Measurements from ENCODE around the gene CCDC27.
A peak's percentile ranks its signal among the peaks of the same experiment; 100 is the strongest.

Gene CCDC27

DNA sequence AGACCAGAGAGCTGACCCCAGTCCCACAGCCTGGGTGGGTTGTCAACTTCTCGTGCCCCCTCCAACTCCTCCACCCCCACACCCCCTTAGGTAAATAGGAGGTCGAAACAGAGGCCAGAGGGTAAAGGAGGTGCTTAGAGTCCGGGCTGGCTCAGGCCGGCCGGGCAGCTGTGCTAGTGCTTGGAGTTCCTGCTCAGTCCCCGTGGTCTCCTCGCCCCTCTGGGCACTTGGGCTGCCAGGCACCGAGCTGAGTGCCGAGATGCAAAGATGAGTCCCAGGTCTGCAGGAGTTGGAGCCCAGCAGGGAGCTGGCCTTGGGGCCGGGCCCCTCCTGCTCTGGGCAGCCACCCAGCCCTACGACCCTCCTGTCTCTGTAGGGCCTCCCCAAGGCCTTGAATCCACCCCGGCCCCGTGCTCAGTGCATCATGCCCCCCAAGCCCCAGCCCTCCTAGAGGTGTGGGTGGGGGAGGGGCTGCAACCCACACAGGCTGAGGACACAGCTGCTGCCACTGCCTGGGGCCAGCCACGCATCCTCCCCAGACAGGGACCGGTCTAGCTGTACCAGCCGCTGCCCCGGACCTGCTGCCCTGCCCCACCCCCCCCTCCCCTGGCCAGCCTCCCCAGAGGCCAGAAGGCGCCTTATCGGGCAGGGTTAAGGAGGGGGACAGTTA is 22.2 kb downstream of the CCDC27 start:
- no peak for DNase-seq (ENCODE audit: low read depth in 2 of 3, low spot score in 1 of 3)

- DNase-seq (ENCODE audit: low read depth in 2 of 3, low spot score in 1 of 3): no peak
These were observed 22.8 kb downstream of the CCDC27 start for GRCh38 chr1:3774946-3775489.

GRCh38 chr1:3775490-3776230 is 23.4 kb downstream of the CCDC27 start:
- peak; percentile 21 to 46 (median 42) for DNase-seq (ENCODE audit: low read depth in 2 of 3, low spot score in 1 of 3)

DNA sequence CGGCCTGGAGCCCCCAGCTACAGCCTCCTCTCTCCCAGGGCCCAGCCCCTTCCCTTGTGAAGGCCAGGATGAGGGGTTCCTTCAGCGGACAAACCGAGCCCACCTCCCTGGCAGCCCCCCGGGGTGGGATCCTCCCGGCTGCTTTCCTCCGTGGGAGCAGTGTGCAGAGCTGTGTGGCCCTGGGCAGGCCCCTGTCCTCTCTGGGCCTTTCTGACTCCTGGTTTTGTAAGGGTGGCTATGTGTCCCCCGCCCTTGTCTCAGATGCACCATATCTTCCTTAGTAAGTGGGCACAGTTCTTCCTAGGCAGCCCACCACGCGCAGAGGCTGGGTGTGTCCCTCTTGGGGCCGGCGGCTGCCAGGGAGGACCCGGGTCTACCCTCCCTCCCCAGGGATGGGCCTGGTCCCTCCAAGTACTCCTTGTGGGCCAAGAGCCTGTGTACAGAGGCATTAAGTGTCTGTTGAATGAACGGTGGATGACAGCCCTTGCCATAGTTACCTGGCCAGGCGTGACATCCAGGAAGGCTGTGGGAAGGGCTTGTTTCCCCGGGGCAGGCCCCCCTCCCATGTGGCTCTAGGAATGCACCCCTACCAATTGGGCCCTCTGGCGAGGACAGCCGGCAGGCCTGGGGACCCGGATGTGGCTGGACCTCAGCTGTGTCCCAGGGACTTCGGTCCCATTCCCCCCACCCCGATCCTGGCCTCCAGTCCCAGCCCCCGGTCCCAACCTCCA is 24.1 kb downstream of the CCDC27 start:
- DNase-seq (ENCODE audit: low read depth in 2 of 3, low spot score in 1 of 3): no peak

DNA sequence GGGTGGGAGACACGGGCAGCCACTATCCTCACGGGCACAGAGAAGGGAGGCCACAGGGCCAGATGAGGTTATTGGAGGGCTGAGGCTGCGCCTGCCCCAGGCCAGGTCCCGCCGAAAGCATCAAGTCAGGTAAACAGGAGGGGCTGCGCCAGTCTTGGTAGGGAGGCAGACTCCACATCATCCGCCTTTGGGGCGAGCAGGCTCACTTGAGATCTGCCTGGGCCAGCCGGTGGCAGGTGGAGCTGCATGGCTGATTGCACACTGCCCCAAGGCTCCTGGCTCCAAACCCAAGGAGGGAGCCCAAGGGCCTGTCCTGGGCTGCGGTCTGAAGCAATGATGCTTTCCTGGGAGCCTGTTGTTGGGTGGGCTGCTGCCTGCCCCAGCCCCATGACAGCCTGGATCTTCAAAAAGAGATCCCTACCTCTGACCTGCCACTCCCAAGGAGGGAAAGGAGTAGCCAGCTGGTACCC is 24.9 kb downstream of the CCDC27 start:
- DNase-seq (ENCODE audit: low read depth in 2 of 3, low spot score in 1 of 3): no peak

- DNase-seq (ENCODE audit: low read depth in 2 of 3, low spot score in 1 of 3): no peak
These were observed 25.7 kb downstream of the CCDC27 start for GRCh38 chr1:3777647-3778589.

DNA sequence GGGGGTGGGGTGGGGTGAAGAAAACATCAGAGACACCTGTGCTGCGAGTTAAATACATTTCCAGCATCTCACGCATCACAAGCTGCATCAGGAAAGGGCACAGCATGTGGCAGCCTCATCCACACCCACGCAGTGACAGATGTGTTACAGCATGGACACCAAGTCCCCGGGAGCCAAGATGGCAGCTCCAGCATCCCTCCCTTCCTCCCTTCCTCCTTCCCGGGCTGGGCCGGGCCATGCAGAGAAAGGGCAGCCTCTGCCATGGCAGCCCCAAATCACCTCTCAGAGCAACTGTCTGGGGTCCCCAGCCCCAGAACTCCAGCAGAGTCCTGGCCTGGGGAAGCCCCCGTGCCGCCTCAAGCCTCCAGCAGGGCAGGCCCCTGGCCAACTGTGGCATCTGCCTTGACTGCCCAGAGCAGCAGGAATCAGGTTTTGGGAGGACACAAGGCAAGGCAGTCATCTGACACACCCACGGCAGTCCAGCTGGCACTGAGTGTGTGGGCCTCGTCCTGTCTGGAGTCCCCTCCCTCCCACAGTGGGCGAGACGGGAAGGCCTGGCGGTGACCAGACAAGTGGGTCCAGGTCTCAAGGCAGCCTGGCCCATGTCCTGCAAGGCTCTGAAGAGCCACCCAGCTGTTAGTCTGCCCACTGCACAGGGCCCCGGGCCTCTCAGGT is 26.5 kb downstream of the CCDC27 start:
- DNase-seq (ENCODE audit: low read depth in 2 of 3, low spot score in 1 of 3): no peak

DNA sequence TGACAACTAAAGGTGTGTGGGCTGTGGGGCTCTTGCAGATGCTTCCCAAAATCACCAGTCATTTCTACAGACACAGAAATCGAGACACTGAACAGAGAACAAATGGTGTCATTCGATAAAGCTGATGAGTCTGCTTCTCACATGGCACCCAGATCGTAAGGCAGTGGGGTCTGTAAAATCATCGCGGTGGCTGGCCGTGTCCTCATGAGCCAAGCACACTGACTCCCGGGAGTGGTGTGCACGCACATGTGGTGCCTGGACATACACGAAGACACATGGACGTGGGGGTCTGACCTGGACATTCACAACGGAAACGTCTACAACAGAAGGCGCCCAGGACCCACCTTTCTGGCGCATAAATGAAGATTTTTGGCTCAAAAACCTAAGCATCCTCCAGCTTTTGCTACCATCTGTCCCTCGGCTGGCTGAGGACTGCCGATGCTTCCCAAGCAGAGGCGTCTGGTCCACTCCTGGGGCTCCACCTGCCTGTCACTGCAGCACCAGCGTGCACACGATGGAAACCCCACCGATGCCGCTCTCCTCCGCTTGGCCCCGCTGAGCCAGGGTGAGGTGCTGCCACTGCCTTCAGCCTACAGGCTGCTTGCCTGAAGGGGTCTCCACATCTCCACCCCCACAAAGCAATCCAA is 27.1 kb downstream of the CCDC27 start:
- no peak for DNase-seq (ENCODE audit: low read depth in 2 of 3, low spot score in 1 of 3)

GRCh38 chr1:3779912-3780416 is 27.7 kb downstream of the CCDC27 start:
- DNase-seq (ENCODE audit: low read depth in 2 of 3, low spot score in 1 of 3): no peak

DNA sequence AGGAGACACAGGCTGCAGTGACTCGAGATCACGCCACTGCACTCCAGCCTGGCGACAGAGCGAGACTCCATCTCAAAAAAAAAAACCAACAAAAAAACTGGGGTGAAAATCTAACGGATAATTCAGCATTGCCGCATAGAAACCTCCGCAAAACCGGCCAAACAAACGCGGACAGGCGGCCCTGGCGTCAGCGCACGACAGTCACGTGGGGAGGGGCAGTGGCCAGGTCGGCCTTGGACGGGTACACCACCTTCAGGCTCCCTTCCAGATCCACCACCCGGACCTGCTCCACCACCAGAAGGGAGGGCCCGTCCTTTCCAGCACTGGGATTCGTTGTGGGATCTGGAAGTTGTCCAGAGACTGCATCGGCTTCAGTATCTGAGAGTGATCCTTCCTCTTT is 28.7 kb downstream of the CCDC27 start:
- no peak for DNase-seq (ENCODE audit: low read depth in 2 of 3, low spot score in 1 of 3)

DNA sequence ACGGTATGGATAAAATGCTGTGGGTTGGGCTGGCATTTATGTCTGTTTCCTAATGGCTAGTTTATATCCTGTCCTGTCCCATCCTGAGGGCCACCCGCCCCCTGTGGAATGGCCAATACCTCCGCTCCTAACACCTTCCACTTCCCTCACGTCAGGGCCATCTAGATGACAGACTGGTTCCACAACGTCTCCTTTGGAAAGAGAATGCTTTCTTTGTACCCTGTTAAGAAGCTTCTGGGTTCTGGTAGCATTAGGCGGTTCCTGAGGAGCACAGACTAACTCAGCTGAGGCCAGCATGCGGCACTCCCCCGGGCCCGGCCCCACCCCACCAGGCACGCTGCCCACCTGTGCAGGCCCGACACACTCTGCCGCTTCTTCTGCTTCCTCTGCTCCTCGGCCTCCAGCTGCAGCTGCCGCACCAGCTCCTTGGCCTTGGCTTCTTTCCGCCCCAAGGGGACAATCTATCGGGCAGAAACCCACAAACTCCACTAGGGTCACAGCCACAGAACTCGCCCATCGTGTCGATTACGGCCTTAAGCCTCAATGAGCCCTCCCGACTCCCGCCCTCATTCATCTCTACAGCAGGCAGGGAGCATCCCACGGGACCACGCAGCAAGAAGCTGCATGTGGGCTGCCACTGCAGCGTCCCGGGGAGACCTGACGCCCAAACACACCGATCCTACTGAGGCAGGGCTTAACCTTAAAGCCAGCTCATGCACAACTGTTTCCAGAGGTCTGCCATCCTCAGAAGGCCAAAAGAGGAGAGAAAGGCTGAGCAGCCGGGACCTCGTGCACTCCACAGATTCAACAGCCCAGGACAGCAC is 31.6 kb downstream of the CCDC27 start:
- DNase-seq (ENCODE audit: low read depth in 2 of 3, low spot score in 1 of 3): no peak

DNA sequence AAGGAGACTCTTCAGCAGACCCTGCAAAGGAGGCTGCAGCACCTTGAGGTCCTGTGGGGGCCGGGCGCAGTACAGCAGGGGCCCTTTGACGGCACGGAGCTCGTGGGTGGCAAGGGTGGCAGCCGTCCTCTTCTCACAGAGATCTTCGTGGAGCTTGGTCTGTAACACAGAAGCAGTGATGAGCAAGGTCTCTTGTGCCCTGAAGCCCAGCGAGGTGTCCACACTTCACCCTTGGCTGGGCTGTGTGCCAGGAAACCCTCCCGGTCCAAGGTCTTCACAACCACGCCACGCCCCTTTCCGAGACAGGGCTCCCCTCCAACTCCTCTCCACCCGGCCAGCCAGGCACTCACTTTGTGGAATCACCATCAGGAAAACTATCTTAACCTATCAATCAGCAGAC is 32.8 kb downstream of the CCDC27 start:
- no peak for DNase-seq (ENCODE audit: low read depth in 2 of 3, low spot score in 1 of 3)

- DNase-seq (ENCODE audit: low read depth in 2 of 3, low spot score in 1 of 3): no peak
These were observed 33.4 kb downstream of the CCDC27 start for GRCh38 chr1:3785456-3786157.

- no peak for DNase-seq (ENCODE audit: low read depth in 2 of 3, low spot score in 1 of 3)
These were observed 34.5 kb downstream of the CCDC27 start for GRCh38 chr1:3786468-3787348.

DNA sequence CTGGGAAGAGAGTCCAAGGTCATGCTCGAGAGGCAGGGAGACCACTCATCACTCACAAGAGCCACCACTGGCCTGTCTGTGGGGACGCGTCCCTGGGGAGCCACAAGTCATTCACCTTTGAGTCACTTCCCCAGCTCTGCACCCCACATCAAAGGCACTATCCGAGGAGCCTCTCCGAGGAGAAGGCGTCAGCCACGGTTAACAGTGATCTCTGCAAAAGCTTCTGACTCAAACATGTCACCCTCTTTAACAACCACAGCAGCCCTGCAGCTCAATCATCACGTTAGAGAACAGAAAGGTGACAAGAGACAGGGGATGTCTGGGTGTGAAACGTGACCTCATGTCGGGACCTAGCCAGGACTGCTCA is 35.1 kb downstream of the CCDC27 start:
- peak in 2 of 3 donors; percentile 50 to 52 for DNase-seq (ENCODE audit: low read depth in 2 of 3, low spot score in 1 of 3)

DNA sequence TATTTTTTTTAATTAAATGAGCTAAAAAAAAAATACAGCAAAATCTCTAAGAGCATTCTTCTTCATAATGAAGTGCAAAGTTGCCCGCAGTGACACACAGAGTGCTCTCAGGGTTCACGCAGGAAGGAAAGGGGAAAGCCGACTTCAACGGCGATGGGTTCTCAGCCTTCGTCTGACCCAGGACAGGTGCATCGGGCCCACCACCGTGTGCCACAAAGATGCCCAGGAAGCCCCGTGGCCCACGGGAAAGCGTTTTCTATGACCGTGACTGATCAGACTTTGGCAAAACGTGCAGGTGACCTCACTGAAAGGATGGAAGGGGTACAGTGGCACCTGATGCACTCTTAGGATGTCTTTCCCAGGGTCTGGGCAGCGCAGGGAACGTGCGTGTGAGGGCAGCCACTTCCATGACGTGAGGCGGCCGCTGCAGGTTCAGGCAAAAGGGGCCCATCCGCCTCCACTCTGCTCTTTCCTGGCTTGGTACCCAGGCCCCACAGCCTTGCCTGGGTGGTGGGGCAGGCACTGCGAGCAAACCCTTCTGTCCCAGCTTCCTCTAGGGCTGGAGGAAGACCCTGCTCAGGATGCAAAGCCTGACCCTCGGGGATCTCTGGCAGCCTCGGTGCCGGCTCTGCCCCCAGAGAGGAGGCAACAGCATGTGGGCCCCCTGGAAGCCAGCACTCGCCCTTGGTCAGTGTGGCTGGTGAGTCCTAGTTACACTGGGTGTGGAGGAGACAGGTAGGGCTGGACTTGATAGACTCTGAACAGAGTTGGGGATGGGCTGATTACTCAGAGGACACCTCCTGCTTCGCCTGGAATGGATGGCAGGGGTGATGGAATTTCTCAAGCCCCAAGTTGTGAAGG is 35.7 kb downstream of the CCDC27 start:
- DNase-seq (ENCODE audit: low read depth in 2 of 3, low spot score in 1 of 3): no peak
